Osteoblast (primary cell): ENCODE measurements around the gene ABCC2. TPM values are rescaled to one million over a fixed set of nuclear protein-coding genes. Genes with fewer than 3 reads are reported as not detected.
"Not testable (repeated sequence)": the region's sequence is repeated elsewhere in the genome, so short reads cannot be mapped to it uniquely, and the experiment has no call there.

Experiments
- DNase-seq: peaks from one replicate; pipeline ENCODE4 v3.0.0; 2011; ENCODE audit warnings: low spot score, mixed read lengths; ENCODE audit not compliant: insufficient read length; ENCODE audit errors: missing footprints
- H2AFZ ChIP-seq: 2 replicates; pipeline ENCODE4 v1.6.0; 2011; ENCODE audit warnings: mild to moderate bottlenecking, low read length
- H3K27ac ChIP-seq: 2 replicates; pipeline ENCODE4 v1.5.1; 2011; ENCODE audit warnings: mild to moderate bottlenecking, low read depth, low read length, moderate library complexity
- H3K27me3 ChIP-seq: 2 replicates; pipeline ENCODE4 v1.6.0; 2012; ENCODE audit warnings: mild to moderate bottlenecking, control low read depth, inconsistent platforms, low read length, moderate library complexity; ENCODE audit not compliant: insufficient read depth
- H3K36me3 ChIP-seq: 2 replicates; pipeline ENCODE4 v1.5.1; 2011; ENCODE audit warnings: mild to moderate bottlenecking, low read length, control low read depth, moderate library complexity; ENCODE audit not compliant: insufficient read depth
- H3K4me1 ChIP-seq: 2 replicates; pipeline ENCODE4 v1.5.1; 2011; ENCODE audit warnings: mild to moderate bottlenecking, low read length, control low read depth, moderate library complexity; ENCODE audit not compliant: insufficient read depth
- H3K4me2 ChIP-seq: 2 replicates; pipeline ENCODE4 v1.6.0; 2011; ENCODE audit warnings: mild to moderate bottlenecking, low read length; ENCODE audit not compliant: insufficient read depth
- H3K4me3 ChIP-seq: fragments of 200-600 bp; sonication (generic); 3 replicates; pipeline ENCODE4 v1.5.1; 2012; ENCODE audit warnings: mild to moderate bottlenecking, low read length, inconsistent platforms; ENCODE audit not compliant: insufficient read depth
- H3K79me2 ChIP-seq: 2 replicates; pipeline ENCODE4 v1.6.0; 2012; ENCODE audit warnings: mild to moderate bottlenecking, low read length, control low read depth, inconsistent platforms; ENCODE audit not compliant: insufficient read depth
- H3K9me3 ChIP-seq: 2 replicates; pipeline ENCODE4 v1.5.1; 2011; ENCODE audit warnings: low read depth, low read length, control low read depth
- H4K20me1 ChIP-seq: 2 replicates; pipeline ENCODE4 v1.6.0; 2012; ENCODE audit warnings: mild to moderate bottlenecking, low read length, control low read depth; ENCODE audit not compliant: insufficient read depth
- total RNA-seq: library from RNA; depleted of rRNA; stranded (reverse); fragments of >200 nt; gene quantifications from 2 replicates; pipeline ENCODE4 v1.2.3, GENCODE V29; 2012
- TF ChIP-seq, protein P1 (sequence below): IDR thresholded peaks from 2 replicates; pipeline ENCODE4 v1.5.1; 2011; ENCODE audit warnings: mild to moderate bottlenecking, low read depth, low read length, moderate library complexity; ENCODE audit errors: extremely low read depth

The ABCC2 gene
- 1.5 and 1.8 TPM in 2 replicates for total RNA-seq

DNA sequence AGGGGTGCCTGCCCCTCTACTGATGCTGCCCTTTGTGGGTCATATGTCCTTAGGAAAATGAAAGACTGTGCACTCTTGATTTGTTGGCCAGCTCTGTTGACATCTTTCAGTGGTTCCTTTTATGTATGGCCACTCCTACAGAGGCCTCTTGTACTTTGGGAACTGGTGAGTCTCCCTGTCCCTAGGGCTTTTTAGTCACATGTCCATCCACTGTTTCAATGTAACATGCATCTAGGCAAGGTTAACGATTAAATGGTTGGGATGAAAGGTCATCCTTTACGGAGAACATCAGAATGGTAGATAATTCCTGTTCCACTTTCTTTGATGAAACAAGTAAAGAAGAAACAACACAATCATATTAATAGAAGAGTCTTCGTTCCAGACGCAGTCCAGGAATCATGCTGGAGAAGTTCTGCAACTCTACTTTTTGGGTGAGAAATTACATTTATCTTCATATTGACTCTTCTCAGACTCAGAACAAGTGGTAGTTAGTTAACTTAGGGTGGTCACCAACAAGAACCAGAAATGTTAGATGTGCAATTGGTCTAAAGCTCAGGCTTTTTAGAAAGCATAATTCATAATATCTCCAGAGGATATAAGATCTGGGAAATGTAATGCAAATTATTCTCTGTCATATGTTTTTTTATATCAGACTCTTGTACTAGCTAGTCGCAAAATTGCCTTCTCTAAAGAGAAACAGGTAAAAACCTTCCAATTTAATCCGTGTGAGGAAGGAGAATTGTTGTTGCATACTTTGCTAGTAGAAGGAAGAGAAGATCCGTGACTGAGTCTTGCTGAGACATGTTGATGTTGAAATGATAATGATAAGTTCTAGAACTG lies at the start of gene ABCC2:
ABCC2 (plus strand) TSS at position 194 of the 840 bp plus-strand sequence; CDS start at position 399, 205 bp downstream.
- Histone ChIP-seq H3K4me3 (no peak within 1 kb of the TSS), H2AFZ (no peak within 1 kb of the TSS), H3K79me2 (no peaks in the 10 kb centered on the region), H4K20me1 (no peaks in the 10 kb centered on the region), H3K4me1 (peaks cover 42% of the 10 kb centered on the region), H3K36me3 (no peaks in the 10 kb centered on the region), H3K9me3 (no peaks in the 10 kb centered on the region), H3K27me3 (no peaks in the 10 kb centered on the region), H3K27ac (peak within 1 kb of the TSS; percentile 59), H3K4me2 (no peak within 1 kb of the TSS)
- TF ChIP-seq, protein P1, sequence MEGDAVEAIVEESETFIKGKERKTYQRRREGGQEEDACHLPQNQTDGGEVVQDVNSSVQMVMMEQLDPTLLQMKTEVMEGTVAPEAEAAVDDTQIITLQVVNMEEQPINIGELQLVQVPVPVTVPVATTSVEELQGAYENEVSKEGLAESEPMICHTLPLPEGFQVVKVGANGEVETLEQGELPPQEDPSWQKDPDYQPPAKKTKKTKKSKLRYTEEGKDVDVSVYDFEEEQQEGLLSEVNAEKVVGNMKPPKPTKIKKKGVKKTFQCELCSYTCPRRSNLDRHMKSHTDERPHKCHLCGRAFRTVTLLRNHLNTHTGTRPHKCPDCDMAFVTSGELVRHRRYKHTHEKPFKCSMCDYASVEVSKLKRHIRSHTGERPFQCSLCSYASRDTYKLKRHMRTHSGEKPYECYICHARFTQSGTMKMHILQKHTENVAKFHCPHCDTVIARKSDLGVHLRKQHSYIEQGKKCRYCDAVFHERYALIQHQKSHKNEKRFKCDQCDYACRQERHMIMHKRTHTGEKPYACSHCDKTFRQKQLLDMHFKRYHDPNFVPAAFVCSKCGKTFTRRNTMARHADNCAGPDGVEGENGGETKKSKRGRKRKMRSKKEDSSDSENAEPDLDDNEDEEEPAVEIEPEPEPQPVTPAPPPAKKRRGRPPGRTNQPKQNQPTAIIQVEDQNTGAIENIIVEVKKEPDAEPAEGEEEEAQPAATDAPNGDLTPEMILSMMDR: no peak
- no peak for DNase-seq

DNA sequence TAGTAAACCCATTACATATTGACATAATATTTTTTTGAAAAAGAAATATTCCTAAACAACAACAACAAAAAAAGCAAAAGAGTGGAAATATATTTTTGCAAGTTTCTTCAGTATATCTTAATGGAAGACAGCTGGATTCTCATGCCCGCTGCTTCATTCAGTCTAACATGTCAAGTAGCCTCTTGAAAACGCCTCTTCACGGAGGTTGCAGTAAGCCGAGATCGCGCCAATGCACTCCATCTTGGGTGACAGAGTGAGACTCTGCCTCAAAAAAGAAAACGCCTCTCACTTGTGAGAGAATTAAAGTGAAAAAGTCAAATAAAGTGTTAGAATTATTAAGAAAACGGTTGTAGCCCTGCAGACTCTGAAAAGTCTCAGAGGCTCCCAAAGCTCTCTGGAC lies 49.1 kb upstream of the ABCC2 start:
- peak overlapping the region; percentile 11 for H3K4me2 ChIP-seq

DNA sequence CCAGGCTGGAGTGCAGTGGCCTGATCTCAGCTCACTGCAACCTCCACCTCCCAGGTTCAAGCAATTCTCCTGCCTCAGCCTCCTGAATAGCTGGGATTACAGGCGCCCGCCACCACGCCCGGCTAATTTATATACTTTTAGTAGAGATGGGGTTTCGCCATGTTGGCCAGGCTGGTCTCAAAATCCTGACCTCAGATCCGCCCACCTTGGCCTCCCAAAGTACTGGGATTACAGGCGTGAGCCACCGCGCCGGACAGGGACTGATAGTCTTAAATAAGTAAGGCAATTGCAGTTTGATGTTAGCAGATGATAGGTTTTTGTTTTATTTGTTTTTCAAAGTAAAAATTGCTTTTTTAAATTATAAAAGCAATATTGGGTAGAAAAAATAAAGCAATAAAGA lies 48.3 kb upstream of the ABCC2 start:
- DNase-seq, H2AFZ ChIP-seq, H3K4me3 ChIP-seq, H3K27me3 ChIP-seq, H3K4me2 ChIP-seq, H3K9me3 ChIP-seq, H3K27ac ChIP-seq, H4K20me1 ChIP-seq: not testable (repeated sequence)
- peaks cover 26% of the 10 kb centered on the region for H3K36me3 ChIP-seq
- H3K4me1 ChIP-seq: peaks cover 20% of the 10 kb centered on the region
- peaks cover 39% of the 10 kb centered on the region for H3K79me2 ChIP-seq

More for the DNA sequence above, 49.1 kb upstream of the ABCC2 start:
- no peak for DNase-seq
- Histone ChIP-seq H3K9me3 (no peaks in the 10 kb centered on the region), H4K20me1 (no peaks in the 10 kb centered on the region), H3K4me3 (no peak overlapping the region), H3K27ac (no peak overlapping the region), H3K27me3 (no peaks in the 10 kb centered on the region), H3K4me1 (peaks cover 20% of the 10 kb centered on the region), H3K36me3 (peaks cover 20% of the 10 kb centered on the region), H3K79me2 (peaks cover 39% of the 10 kb centered on the region), H2AFZ (no peak overlapping the region)
- TF ChIP-seq, protein P1: no peak

DNA sequence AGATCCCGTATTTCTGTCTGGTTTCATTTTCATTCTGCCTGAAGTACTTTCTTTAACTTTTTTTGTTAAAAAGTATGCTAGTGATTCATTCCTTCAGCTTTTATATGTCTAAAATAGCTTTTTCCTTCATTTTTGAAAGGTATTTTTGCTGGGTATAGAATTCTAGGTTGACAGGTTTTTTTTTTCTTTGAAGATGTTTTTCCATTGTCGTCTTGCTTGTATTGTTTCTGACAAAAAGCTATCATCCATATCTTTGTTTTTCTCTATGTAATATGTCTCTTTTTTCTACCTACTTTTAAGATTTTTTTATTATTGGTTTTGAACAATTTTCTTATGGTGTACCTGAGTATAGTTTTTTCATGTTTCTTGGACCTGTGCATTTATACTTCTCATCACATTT lies 42.2 kb upstream of the ABCC2 start:
- no peaks in the 10 kb centered on the region for H3K27me3 ChIP-seq
- H3K4me3 ChIP-seq: no peak overlapping the region
- no peak overlapping the region for H3K4me2 ChIP-seq
- no peaks in the 10 kb centered on the region for H3K79me2 ChIP-seq
- H3K4me1 ChIP-seq: peaks cover 28% of the 10 kb centered on the region
- H3K9me3 ChIP-seq: no peaks in the 10 kb centered on the region
- peaks cover 60% of the 10 kb centered on the region for H3K36me3 ChIP-seq
- no peak overlapping the region for H2AFZ ChIP-seq
- H3K27ac ChIP-seq: no peak overlapping the region
- H4K20me1 ChIP-seq: no peaks in the 10 kb centered on the region
- TF ChIP-seq, protein P1: no peak
- no peak for DNase-seq
